Type B pancreatic cell (in vitro differentiated cells): ENCODE data around the gene EN1. TPM values are rescaled to one million over a fixed set of nuclear protein-coding genes. Genes with fewer than 3 reads are reported as not detected.

Experiments
- DNase-seq: peaks from one replicate; pipeline ENCODE4 v3.0.0; 2021; ENCODE audit warnings: mixed read lengths; ENCODE audit not compliant: unreplicated experiment; ENCODE audit errors: extremely low spot score
- H3K27ac Mint-ChIP-seq: 2 replicates; pipeline ENCODE4 v1.8.0; 2021; ENCODE audit warnings: mild to moderate bottlenecking, mixed read lengths
- H3K27me3 Mint-ChIP-seq: 2 replicates; pipeline ENCODE4 v1.8.0; 2021; ENCODE audit warnings: mixed read lengths
- H3K36me3 Mint-ChIP-seq: 2 replicates; pipeline ENCODE4 v1.8.0; 2021; ENCODE audit warnings: mixed read lengths
- H3K4me1 Mint-ChIP-seq: one replicate; pipeline ENCODE4 v1.8.0; 2021; ENCODE audit warnings: mixed read lengths; ENCODE audit not compliant: unreplicated experiment
- H3K4me3 Mint-ChIP-seq: 2 replicates; pipeline ENCODE4 v1.8.0; 2021; ENCODE audit warnings: mild to moderate bottlenecking, mixed read lengths
- H3K9me3 Mint-ChIP-seq: 2 replicates; pipeline ENCODE4 v1.8.0; 2021; ENCODE audit warnings: mixed read lengths
- CTCF ChIP-seq: fragments of 200-600 bp; sonication (generic); conservative IDR thresholded peaks from 2 replicates; pipeline ENCODE4 v1.5.0; 2021; ENCODE audit warnings: antibody characterized with exemption, mild to moderate bottlenecking
- total RNA-seq: library from RNA; stranded (reverse); gene quantifications from 2 replicates; pipeline ENCODE4 v1.2.1, GENCODE V29; 2021; ENCODE audit warnings: low replicate concordance

Gene EN1
- total RNA-seq, 1 donor from 2014 or later = 2.7 TPM

- H3K27me3 Mint-ChIP-seq = peaks cover 53% of the 10 kb centered on the region
Measured at GRCh38 chr2:118881490-118882129, 34.2 kb upstream of the EN1 start.

GRCh38 chr2:118880501-118880900 is 33.1 kb upstream of the EN1 start:
- H3K9me3 Mint-ChIP-seq = no peaks in the 10 kb centered on the region
- no peaks in the 10 kb centered on the region for H3K36me3 Mint-ChIP-seq
- H3K27ac Mint-ChIP-seq = no peak overlapping the region
- TF ChIP-seq CTCF = no peak
- peaks cover 59% of the 10 kb centered on the region for H3K27me3 Mint-ChIP-seq
- DNase-seq = no peak
- peaks cover 5% of the 10 kb centered on the region for H3K4me1 Mint-ChIP-seq
- no peak overlapping the region for H3K4me3 Mint-ChIP-seq

More at GRCh38 chr2:118881490-118882129, 34.2 kb upstream of the EN1 start:
- Mint-ChIP-seq H3K4me3 (peak overlapping the region; percentile 51), H3K36me3 (no peaks in the 10 kb centered on the region), H3K9me3 (no peaks in the 10 kb centered on the region), H3K27ac (peak overlapping the region; percentile 61), H3K4me1 (peaks cover 5% of the 10 kb centered on the region)
- TF ChIP-seq CTCF = peak; percentile 85
- DNase-seq = peak; percentile 75

GRCh38 chr2:118878531-118879149 is 31.2 kb upstream of the EN1 start:
- no peak overlapping the region for H3K4me3 Mint-ChIP-seq
- no peaks in the 10 kb centered on the region for H3K36me3 Mint-ChIP-seq
- no peak overlapping the region for H3K27ac Mint-ChIP-seq
- no peaks in the 10 kb centered on the region for H3K9me3 Mint-ChIP-seq
- DNase-seq = no peak
- TF ChIP-seq CTCF = no peak
- peaks cover 65% of the 10 kb centered on the region for H3K27me3 Mint-ChIP-seq
- peaks cover 5% of the 10 kb centered on the region for H3K4me1 Mint-ChIP-seq

- TF ChIP-seq CTCF = no peak
- no peak overlapping the region for H3K27ac Mint-ChIP-seq
- no peak for DNase-seq
- H3K9me3 Mint-ChIP-seq = no peaks in the 10 kb centered on the region
- H3K4me1 Mint-ChIP-seq = no peaks in the 10 kb centered on the region
- H3K4me3 Mint-ChIP-seq = no peak overlapping the region
- H3K36me3 Mint-ChIP-seq = no peaks in the 10 kb centered on the region
- H3K27me3 Mint-ChIP-seq = peaks cover 68% of the 10 kb centered on the region
Measured at GRCh38 chr2:118875318-118875717, 27.9 kb upstream of the EN1 start.

GRCh38 chr2:118874324-118874723 is 26.9 kb upstream of the EN1 start:
- no peak overlapping the region for H3K4me3 Mint-ChIP-seq
- peaks cover 68% of the 10 kb centered on the region for H3K27me3 Mint-ChIP-seq
- no peak for TF ChIP-seq CTCF
- H3K27ac Mint-ChIP-seq = no peak overlapping the region
- H3K9me3 Mint-ChIP-seq = no peaks in the 10 kb centered on the region
- no peaks in the 10 kb centered on the region for H3K36me3 Mint-ChIP-seq
- H3K4me1 Mint-ChIP-seq = no peaks in the 10 kb centered on the region
- DNase-seq = no peak
